HEK293 (cell line): ENCODE data around the gene ZNF785.
A peak's percentile ranks its signal among the peaks of the same experiment; 100 is the strongest.

ENCODE experiments used
- ATF2 ChIP-seq: fragments of 450-650 bp; formaldehyde crosslinking; IDR thresholded peaks from 2 replicates; pipeline ENCODE4 v1.5.1; 2016; ENCODE audit warnings: missing biosample characterization, missing genetic modification characterization, low read depth
- GLI4 ChIP-seq: fragments of 450-650 bp; formaldehyde crosslinking; IDR thresholded peaks from 2 replicates; pipeline ENCODE4 v1.5.1; 2016; ENCODE audit warnings: missing biosample characterization, missing genetic modification characterization
- PRDM4 ChIP-seq: fragments of 450-650 bp; formaldehyde crosslinking; IDR thresholded peaks from 2 replicates; pipeline ENCODE4 v1.5.1; 2017; ENCODE audit warnings: missing biosample characterization, missing genetic modification characterization
- RBAK ChIP-seq: fragments of 450-650 bp; formaldehyde crosslinking; IDR thresholded peaks from 2 replicates; pipeline ENCODE4 v1.5.1; 2016; ENCODE audit warnings: missing biosample characterization, missing genetic modification characterization
- REPIN1 ChIP-seq: fragments of 450-650 bp; formaldehyde crosslinking; IDR thresholded peaks from 2 replicates; pipeline ENCODE4 v1.5.1; 2017; ENCODE audit warnings: missing biosample characterization, missing genetic modification characterization, low read depth
- SCRT2 ChIP-seq: fragments of 450-650 bp; formaldehyde crosslinking; IDR thresholded peaks from 2 replicates; pipeline ENCODE4 v1.5.1; 2016; ENCODE audit warnings: missing biosample characterization, missing genetic modification characterization
- SP2 ChIP-seq: fragments of 450-650 bp; formaldehyde crosslinking; IDR thresholded peaks from 2 replicates; pipeline ENCODE4 v1.5.1; 2016; ENCODE audit warnings: missing biosample characterization, missing genetic modification characterization
- TCF7L2 ChIP-seq: IDR thresholded peaks from 2 replicates; pipeline ENCODE4 v1.6.1; 2011; ENCODE audit warnings: low read depth, mild to moderate bottlenecking, inconsistent platforms, low read length, moderate library complexity, borderline replicate concordance
- ZBTB20 ChIP-seq: fragments of 450-650 bp; formaldehyde crosslinking; IDR thresholded peaks from 2 replicates; pipeline ENCODE4 v1.5.1; 2016; ENCODE audit warnings: missing biosample characterization, missing genetic modification characterization
- ZBTB26 ChIP-seq: fragments of 450-650 bp; formaldehyde crosslinking; optimal IDR thresholded peaks from 2 replicates; pipeline ENCODE3; 2016; ENCODE audit warnings: missing biosample characterization, mild to moderate bottlenecking, missing genetic modification characterization
- ZBTB44 ChIP-seq: fragments of 450-650 bp; IDR thresholded peaks from 2 replicates; pipeline ENCODE4 v1.5.1; 2018; ENCODE audit warnings: missing biosample characterization, mild to moderate bottlenecking, missing genetic modification characterization
- ZEB2 ChIP-seq: fragments of 450-650 bp; formaldehyde crosslinking; IDR thresholded peaks from 2 replicates; pipeline ENCODE4 v1.5.1; 2016; ENCODE audit warnings: missing biosample characterization, missing genetic modification characterization
- ZNF214 ChIP-seq: fragments of 450-650 bp; formaldehyde crosslinking; IDR thresholded peaks from 2 replicates; pipeline ENCODE4 v1.5.1; 2017; ENCODE audit warnings: missing biosample characterization, mild to moderate bottlenecking, missing genetic modification characterization, borderline replicate concordance
- ZNF221 ChIP-seq: fragments of 450-650 bp; formaldehyde crosslinking; IDR thresholded peaks from 2 replicates; pipeline ENCODE4 v1.5.1; 2017; ENCODE audit warnings: missing biosample characterization, missing genetic modification characterization, borderline replicate concordance
- ZNF248 ChIP-seq: fragments of 450-650 bp; formaldehyde crosslinking; IDR thresholded peaks from 2 replicates; pipeline ENCODE4 v1.5.1; 2017; ENCODE audit warnings: missing biosample characterization, missing genetic modification characterization
- ZNF280C ChIP-seq: fragments of 450-650 bp; formaldehyde crosslinking; IDR thresholded peaks from 2 replicates; pipeline ENCODE4 v1.5.1; 2016; ENCODE audit warnings: missing biosample characterization, missing genetic modification characterization
- ZNF335 ChIP-seq: fragments of 450-650 bp; formaldehyde crosslinking; conservative IDR thresholded peaks from 2 replicates; pipeline ENCODE4 v1.5.1; 2016; ENCODE audit warnings: missing biosample characterization, missing genetic modification characterization
- ZNF391 ChIP-seq: fragments of 450-650 bp; formaldehyde crosslinking; IDR thresholded peaks from 2 replicates; pipeline ENCODE4 v1.5.1; 2016; ENCODE audit warnings: low read depth, missing biosample characterization, missing genetic modification characterization, borderline replicate concordance
- ZNF433 ChIP-seq: fragments of 450-650 bp; formaldehyde crosslinking; IDR thresholded peaks from 2 replicates; pipeline ENCODE4 v1.5.1; 2016; ENCODE audit warnings: missing biosample characterization, missing genetic modification characterization, low read depth
- ZNF596 ChIP-seq: fragments of 450-650 bp; IDR thresholded peaks from 2 replicates; pipeline ENCODE4 v1.5.0; 2018; ENCODE audit warnings: missing biosample characterization, mild to moderate bottlenecking, missing genetic modification characterization, moderate library complexity
- ZNF707 ChIP-seq: fragments of 450-650 bp; formaldehyde crosslinking; IDR thresholded peaks from 2 replicates; pipeline ENCODE4 v1.5.1; 2016; ENCODE audit warnings: missing biosample characterization, missing genetic modification characterization
- ZNF777 ChIP-seq: fragments of 450-650 bp; formaldehyde crosslinking; IDR thresholded peaks from 2 replicates; pipeline ENCODE4 v1.5.1; 2017; ENCODE audit warnings: missing biosample characterization, missing genetic modification characterization, borderline replicate concordance
- ZNF843 ChIP-seq: fragments of 450-650 bp; formaldehyde crosslinking; IDR thresholded peaks from 2 replicates; pipeline ENCODE4 v1.5.1; 2016; ENCODE audit warnings: missing biosample characterization, missing genetic modification characterization
- TF ChIP-seq, protein P1 (sequence below): fragments of 450-650 bp; formaldehyde crosslinking; IDR thresholded peaks from 2 replicates; pipeline ENCODE4 v1.5.1; 2016; ENCODE audit warnings: missing biosample characterization, missing genetic modification characterization
- TF ChIP-seq, protein P2 (sequence below): fragments of 450-650 bp; formaldehyde crosslinking; IDR thresholded peaks from 2 replicates; pipeline ENCODE4 v1.5.1; 2016; ENCODE audit warnings: missing biosample characterization, missing genetic modification characterization, borderline replicate concordance

ZNF785 gene

GRCh38 chr16:30567991-30568638 is 17.4 kb downstream of the ZNF785 start (continued):
- TF ChIP-seq ZBTB20 (tag by site-specific recombination): peak; percentile 82
- no peak for TF ChIP-seq ZNF777 (tag by site-specific recombination)
- peak; percentile 85 for TF ChIP-seq ZEB2 (tag by site-specific recombination)
- TF ChIP-seq ZNF391 (tag by site-specific recombination): no peak
- no peak for TF ChIP-seq ZNF433 (tag by site-specific recombination)
- TF ChIP-seq ZBTB44 (tag by site-specific recombination): peak; percentile 35; the same call in 1 of the 2 replicates
- no peak for TF ChIP-seq PRDM4 (tag by site-specific recombination)
- TF ChIP-seq SP2 (tag by site-specific recombination): peak; percentile 49
- TF ChIP-seq TCF7L2: peak; percentile 95
- TF ChIP-seq RBAK: no peak
- TF ChIP-seq, protein P1, sequence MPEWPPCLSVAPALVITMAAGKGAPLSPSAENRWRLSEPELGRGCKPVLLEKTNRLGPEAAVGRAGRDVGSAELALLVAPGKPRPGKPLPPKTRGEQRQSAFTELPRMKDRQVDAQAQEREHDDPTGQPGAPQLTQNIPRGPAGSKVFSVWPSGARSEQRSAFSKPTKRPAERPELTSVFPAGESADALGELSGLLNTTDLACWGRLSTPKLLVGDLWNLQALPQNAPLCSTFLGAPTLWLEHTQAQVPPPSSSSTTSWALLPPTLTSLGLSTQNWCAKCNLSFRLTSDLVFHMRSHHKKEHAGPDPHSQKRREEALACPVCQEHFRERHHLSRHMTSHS: 0 out of 2 replicates have a peak, but pooled peaks have one; percentile 34
- peak; percentile 74 for TF ChIP-seq ATF2 (tag by site-specific recombination)
- TF ChIP-seq ZNF221 (tag by site-specific recombination): no peak
- TF ChIP-seq, protein P2, sequence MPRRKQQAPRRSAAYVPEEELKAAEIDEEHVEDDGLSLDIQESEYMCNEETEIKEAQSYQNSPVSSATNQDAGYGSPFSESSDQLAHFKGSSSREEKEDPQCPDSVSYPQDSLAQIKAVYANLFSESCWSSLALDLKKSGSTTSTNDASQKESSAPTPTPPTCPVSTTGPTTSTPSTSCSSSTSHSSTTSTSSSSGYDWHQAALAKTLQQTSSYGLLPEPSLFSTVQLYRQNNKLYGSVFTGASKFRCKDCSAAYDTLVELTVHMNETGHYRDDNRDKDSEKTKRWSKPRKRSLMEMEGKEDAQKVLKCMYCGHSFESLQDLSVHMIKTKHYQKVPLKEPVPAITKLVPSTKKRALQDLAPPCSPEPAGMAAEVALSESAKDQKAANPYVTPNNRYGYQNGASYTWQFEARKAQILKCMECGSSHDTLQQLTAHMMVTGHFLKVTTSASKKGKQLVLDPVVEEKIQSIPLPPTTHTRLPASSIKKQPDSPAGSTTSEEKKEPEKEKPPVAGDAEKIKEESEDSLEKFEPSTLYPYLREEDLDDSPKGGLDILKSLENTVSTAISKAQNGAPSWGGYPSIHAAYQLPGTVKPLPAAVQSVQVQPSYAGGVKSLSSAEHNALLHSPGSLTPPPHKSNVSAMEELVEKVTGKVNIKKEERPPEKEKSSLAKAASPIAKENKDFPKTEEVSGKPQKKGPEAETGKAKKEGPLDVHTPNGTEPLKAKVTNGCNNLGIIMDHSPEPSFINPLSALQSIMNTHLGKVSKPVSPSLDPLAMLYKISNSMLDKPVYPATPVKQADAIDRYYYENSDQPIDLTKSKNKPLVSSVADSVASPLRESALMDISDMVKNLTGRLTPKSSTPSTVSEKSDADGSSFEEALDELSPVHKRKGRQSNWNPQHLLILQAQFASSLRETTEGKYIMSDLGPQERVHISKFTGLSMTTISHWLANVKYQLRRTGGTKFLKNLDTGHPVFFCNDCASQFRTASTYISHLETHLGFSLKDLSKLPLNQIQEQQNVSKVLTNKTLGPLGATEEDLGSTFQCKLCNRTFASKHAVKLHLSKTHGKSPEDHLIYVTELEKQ (tag by site-specific recombination): peak; percentile 88; the same call in 1 of the 2 replicates
- TF ChIP-seq ZNF335 (tag by site-specific recombination): no peak
- TF ChIP-seq ZNF707 (tag by site-specific recombination): no peak
- peak; percentile 86 for TF ChIP-seq SCRT2
- TF ChIP-seq ZNF280C (tag by site-specific recombination): no peak
- no peak for TF ChIP-seq ZNF596
- no peak for TF ChIP-seq ZNF248 (tag by site-specific recombination)
- peak; percentile 54 for TF ChIP-seq ZNF843
- TF ChIP-seq GLI4 (tag by site-specific recombination): no peak
- TF ChIP-seq REPIN1 (tag by site-specific recombination): no peak
- TF ChIP-seq ZBTB26 (tag by site-specific recombination): peak; percentile 0
- TF ChIP-seq ZNF214 (tag by site-specific recombination): no peak
